HG02571 (cell line): ENCODE data around the gene CTR9.
"Not testable (repeated sequence)": the region's sequence is repeated elsewhere in the genome, so short reads cannot be mapped to it uniquely, and the experiment has no call there.

Experiments used
- ATAC-seq: cut with Tn5 transposase; IDR thresholded peaks from one replicate; pipeline ENCODE4 v1.9.1; 2021; ENCODE audit warnings: mild to moderate bottlenecking, moderate library complexity; ENCODE audit not compliant: unreplicated experiment

CTR9 gene

GRCh38 chr11:10813945-10814344 lies 62.9 kb downstream of the CTR9 start:
- ATAC-seq: no peak

GRCh38 chr11:10818594-10818993 lies 67.5 kb downstream of the CTR9 start:
- ATAC-seq: no peak

GRCh38 chr11:10822491-10822890 lies 71.4 kb downstream of the CTR9 start:
- ATAC-seq: not testable (repeated sequence)

- no peak for ATAC-seq
Observed at GRCh38 chr11:10823152-10823579, 72.1 kb downstream of the CTR9 start.

GRCh38 chr11:10824888-10825287 lies 73.8 kb downstream of the CTR9 start:
- ATAC-seq: no peak

GRCh38 chr11:10828402-10828801 lies 77.4 kb downstream of the CTR9 start:
- no peak for ATAC-seq

- no peak for ATAC-seq
Observed at GRCh38 chr11:10829139-10829538, 78.1 kb downstream of the CTR9 start.
